MM.1S (cell line): ENCODE results near the gene TSPAN32.

ENCODE experiments used
- DNase-seq: peaks from one replicate; pipeline ENCODE4 v3.0.0-alpha.2; 2015
- H2AFZ ChIP-seq: fragments of 300-600 bp; sonication (generic); 2 replicates; pipeline ENCODE4 v1.6.0; 2016; ENCODE audit warnings: antibody characterized with exemption, low read length
- H3F3A ChIP-seq: fragments of 300-600 bp; sonication (generic); 2 replicates; pipeline ENCODE4 v1.6.1; 2016; ENCODE audit warnings: mild to moderate bottlenecking, antibody characterized with exemption, low read length, moderate library complexity, mixed read lengths; ENCODE audit not compliant: insufficient read depth
- H3K27ac ChIP-seq: fragments of 300-600 bp; sonication (generic); 2 replicates; pipeline ENCODE4 v1.5.1; 2016; ENCODE audit warnings: mild to moderate bottlenecking, low read length
- H3K27me3 ChIP-seq: fragments of 300-600 bp; sonication (generic); replicated peaks from 2 replicates; pipeline ENCODE4 v1.6.0; 2016; ENCODE audit warnings: low read length; ENCODE audit not compliant: insufficient read depth
- H3K36me3 ChIP-seq: fragments of 300-600 bp; sonication (generic); replicated peaks from 2 replicates; pipeline ENCODE4 v1.6.1; 2016; ENCODE audit warnings: mild to moderate bottlenecking, low read length, mixed read lengths; ENCODE audit not compliant: insufficient read depth
- H3K4me1 ChIP-seq: fragments of 300-600 bp; sonication (generic); 2 replicates; pipeline ENCODE4 v1.6.1; 2016; ENCODE audit warnings: low read length, mixed read lengths
- H3K4me2 ChIP-seq: fragments of 300-600 bp; sonication (generic); 2 replicates; pipeline ENCODE4 v1.6.0; 2016; ENCODE audit warnings: low read depth, low read length
- H3K4me3 ChIP-seq: fragments of 300-600 bp; sonication (generic); 2 replicates; pipeline ENCODE4 v1.5.1; 2016; ENCODE audit warnings: low read length, mixed read lengths
- H3K79me2 ChIP-seq: fragments of 300-600 bp; sonication (generic); 2 replicates; pipeline ENCODE4 v1.6.1; 2016; ENCODE audit warnings: mixed run types, low read length, mixed read lengths
- H3K9ac ChIP-seq: fragments of 300-600 bp; sonication (generic); 2 replicates; pipeline ENCODE4 v1.6.1; 2016; ENCODE audit warnings: low read length, mixed read lengths
- H3K9me2 ChIP-seq: fragments of 300-600 bp; sonication (generic); replicated peaks from 2 replicates; pipeline ENCODE4 v1.6.1; 2016; ENCODE audit warnings: mild to moderate bottlenecking, low read length, mixed read lengths; ENCODE audit not compliant: insufficient read depth
- H3K9me3 ChIP-seq: fragments of 300-600 bp; sonication (generic); replicated peaks from 2 replicates; pipeline ENCODE4 v1.6.1; 2016; ENCODE audit warnings: mild to moderate bottlenecking, low read length, mixed read lengths; ENCODE audit not compliant: insufficient read depth
- H4K20me1 ChIP-seq: fragments of 300-600 bp; sonication (generic); 2 replicates; pipeline ENCODE4 v1.6.1; 2016; ENCODE audit warnings: mild to moderate bottlenecking, low read length, moderate library complexity, mixed read lengths; ENCODE audit not compliant: insufficient read depth
- EZH2 ChIP-seq: fragments of 300-600 bp; sonication (generic); optimal IDR thresholded peaks from 2 replicates; pipeline ENCODE3; 2017; ENCODE audit warnings: low read depth, mild to moderate bottlenecking, antibody characterized with exemption, low read length, mixed read lengths
- EZH2phosphoT487 ChIP-seq: fragments of 300-600 bp; sonication (generic); IDR thresholded peaks from 2 replicates; pipeline ENCODE4 v1.6.1; 2018; ENCODE audit warnings: antibody characterized with exemption, low read length
- TF ChIP-seq, protein P1 (sequence below): fragments of 300-600 bp; sonication (generic); IDR thresholded peaks from 2 replicates; pipeline ENCODE4 v1.5.1; 2016; ENCODE audit warnings: antibody characterized with exemption, low read length, mixed read lengths

The TSPAN32 gene

DNA sequence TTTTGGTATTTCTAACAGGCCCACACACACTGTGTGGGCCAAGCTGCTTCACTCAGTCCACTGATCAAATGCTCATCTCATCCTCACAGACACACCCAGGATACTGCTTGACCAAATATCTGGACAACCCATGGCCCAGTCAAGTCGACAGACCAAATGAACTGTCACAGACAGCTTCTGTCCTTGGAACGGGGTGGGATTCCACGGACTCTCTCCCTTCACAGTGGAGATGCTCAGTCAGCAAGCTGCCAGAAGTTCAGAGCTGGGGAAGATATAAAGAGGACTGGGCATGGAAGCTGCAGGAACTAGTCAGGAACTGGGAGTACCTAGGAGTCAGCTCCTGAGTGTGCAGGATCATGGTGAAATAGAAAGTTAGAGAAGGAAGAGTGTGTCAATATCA lies 40.7 kb downstream of the TSPAN32 start:
- H3K36me3 ChIP-seq = no peaks in the 10 kb centered on the region

DNA sequence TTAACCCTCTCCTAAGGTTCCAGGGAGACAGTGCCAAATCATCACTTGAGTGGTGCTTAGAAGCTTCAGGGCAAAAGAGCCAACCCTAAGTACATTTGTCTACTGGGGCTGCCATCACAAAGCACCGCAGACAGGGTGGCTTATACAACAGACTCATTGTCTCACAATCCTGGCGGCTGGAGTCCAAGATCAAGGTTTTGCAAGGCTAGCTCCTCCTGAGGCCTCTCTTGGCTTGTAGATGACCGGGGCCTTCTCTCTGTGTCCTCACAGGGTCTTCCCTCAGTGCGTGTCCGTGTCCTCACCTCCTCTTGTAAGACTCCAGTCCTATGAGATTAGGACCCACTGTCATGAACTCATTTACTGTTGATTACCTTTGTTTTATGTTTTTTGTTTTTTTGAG lies 41.2 kb downstream of the TSPAN32 start:
- H4K20me1 ChIP-seq = no peaks in the 10 kb centered on the region
- H2AFZ ChIP-seq = no peak overlapping the region
- no peak overlapping the region for H3K4me2 ChIP-seq
- H3K27me3 ChIP-seq = peaks cover 85% of the 10 kb centered on the region
- DNase-seq = no peak
- no peak overlapping the region for H3K4me3 ChIP-seq
- H3K79me2 ChIP-seq = no peaks in the 10 kb centered on the region
- no peak for TF ChIP-seq EZH2
- TF ChIP-seq, protein P1, sequence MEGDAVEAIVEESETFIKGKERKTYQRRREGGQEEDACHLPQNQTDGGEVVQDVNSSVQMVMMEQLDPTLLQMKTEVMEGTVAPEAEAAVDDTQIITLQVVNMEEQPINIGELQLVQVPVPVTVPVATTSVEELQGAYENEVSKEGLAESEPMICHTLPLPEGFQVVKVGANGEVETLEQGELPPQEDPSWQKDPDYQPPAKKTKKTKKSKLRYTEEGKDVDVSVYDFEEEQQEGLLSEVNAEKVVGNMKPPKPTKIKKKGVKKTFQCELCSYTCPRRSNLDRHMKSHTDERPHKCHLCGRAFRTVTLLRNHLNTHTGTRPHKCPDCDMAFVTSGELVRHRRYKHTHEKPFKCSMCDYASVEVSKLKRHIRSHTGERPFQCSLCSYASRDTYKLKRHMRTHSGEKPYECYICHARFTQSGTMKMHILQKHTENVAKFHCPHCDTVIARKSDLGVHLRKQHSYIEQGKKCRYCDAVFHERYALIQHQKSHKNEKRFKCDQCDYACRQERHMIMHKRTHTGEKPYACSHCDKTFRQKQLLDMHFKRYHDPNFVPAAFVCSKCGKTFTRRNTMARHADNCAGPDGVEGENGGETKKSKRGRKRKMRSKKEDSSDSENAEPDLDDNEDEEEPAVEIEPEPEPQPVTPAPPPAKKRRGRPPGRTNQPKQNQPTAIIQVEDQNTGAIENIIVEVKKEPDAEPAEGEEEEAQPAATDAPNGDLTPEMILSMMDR = no peak
- TF ChIP-seq EZH2phosphoT487 = no peak
- no peaks in the 10 kb centered on the region for H3K9me3 ChIP-seq
- no peaks in the 10 kb centered on the region for H3K4me1 ChIP-seq
- H3K9ac ChIP-seq = no peak overlapping the region
- H3K27ac ChIP-seq = no peak overlapping the region
- no peaks in the 10 kb centered on the region for H3K36me3 ChIP-seq
- no peaks in the 10 kb centered on the region for H3F3A ChIP-seq
- no peaks in the 10 kb centered on the region for H3K9me2 ChIP-seq

More for the DNA sequence above, 40.7 kb downstream of the TSPAN32 start:
- H3F3A ChIP-seq = no peaks in the 10 kb centered on the region
- H3K4me3 ChIP-seq = no peak overlapping the region
- no peak overlapping the region for H2AFZ ChIP-seq
- no peak overlapping the region for H3K4me2 ChIP-seq
- H3K79me2 ChIP-seq = no peaks in the 10 kb centered on the region
- H3K9me3 ChIP-seq = no peaks in the 10 kb centered on the region
- no peaks in the 10 kb centered on the region for H3K4me1 ChIP-seq
- no peak overlapping the region for H3K9ac ChIP-seq
- TF ChIP-seq, protein P1 = no peak
- TF ChIP-seq EZH2 (no peak), EZH2phosphoT487 (no peak)
- DNase-seq = no peak
- no peaks in the 10 kb centered on the region for H3K9me2 ChIP-seq
- H3K27me3 ChIP-seq = peaks cover 85% of the 10 kb centered on the region
- no peak overlapping the region for H3K27ac ChIP-seq
- H4K20me1 ChIP-seq = no peaks in the 10 kb centered on the region

DNA sequence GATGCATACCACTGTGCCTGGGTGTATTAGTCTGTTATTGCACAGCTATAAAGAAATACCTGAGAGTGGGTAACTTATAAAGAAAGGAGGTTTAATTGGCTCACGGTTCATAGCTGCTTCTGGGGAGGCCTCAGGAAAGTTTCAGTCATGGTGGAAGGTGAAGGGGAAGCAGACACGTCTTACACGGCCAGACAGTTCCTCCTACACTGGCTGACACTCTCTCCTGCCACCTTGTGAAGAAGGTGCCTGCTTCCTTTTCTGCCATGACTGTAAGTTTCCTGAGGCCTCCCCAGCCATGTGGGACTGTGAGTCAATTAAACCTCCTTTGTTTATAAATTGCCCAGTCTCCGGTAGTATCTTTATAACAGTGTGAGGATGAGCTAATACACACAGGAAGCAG lies 41.7 kb downstream of the TSPAN32 start:
- Histone ChIP-seq H3K4me3 (no peak overlapping the region), H3K9ac (no peak overlapping the region), H3K27me3 (peaks cover 84% of the 10 kb centered on the region), H3K4me2 (no peak overlapping the region), H3F3A (no peaks in the 10 kb centered on the region), H3K36me3 (no peaks in the 10 kb centered on the region), H3K9me3 (no peaks in the 10 kb centered on the region), H3K9me2 (no peaks in the 10 kb centered on the region), H3K27ac (no peak overlapping the region), H2AFZ (no peak overlapping the region), H4K20me1 (no peaks in the 10 kb centered on the region), H3K4me1 (no peaks in the 10 kb centered on the region), H3K79me2 (no peaks in the 10 kb centered on the region)
- TF ChIP-seq, protein P1 = no peak
- TF ChIP-seq EZH2phosphoT487 (no peak), EZH2 (no peak)
- DNase-seq = no peak

DNA sequence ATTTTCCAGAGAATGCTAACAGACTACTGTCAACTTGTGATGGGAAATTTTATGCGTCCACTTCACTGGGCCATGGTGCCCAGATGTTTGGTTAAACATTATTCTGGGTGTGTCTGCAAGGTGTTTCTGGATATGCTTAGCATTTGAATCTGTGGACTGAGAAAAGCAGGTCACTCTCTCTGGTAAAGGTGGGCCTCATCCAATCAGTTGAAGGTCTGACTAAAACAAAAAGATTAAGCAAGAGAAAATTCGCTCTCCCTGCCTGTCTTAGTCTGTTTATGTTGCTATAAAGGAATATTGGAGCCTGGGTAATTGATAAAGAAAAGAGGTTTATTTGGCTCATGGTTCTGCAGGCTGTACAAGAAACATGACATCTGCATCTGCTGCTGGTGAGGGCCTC lies 43.2 kb downstream of the TSPAN32 start:
- no peak for DNase-seq
- Histone ChIP-seq H3K79me2 (no peaks in the 10 kb centered on the region), H3K4me2 (no peak overlapping the region), H3F3A (no peaks in the 10 kb centered on the region), H3K9me3 (no peaks in the 10 kb centered on the region), H3K9me2 (no peaks in the 10 kb centered on the region), H3K36me3 (no peaks in the 10 kb centered on the region), H2AFZ (no peak overlapping the region), H3K4me3 (no peak overlapping the region), H3K27me3 (peaks cover 84% of the 10 kb centered on the region), H3K27ac (no peak overlapping the region), H4K20me1 (no peaks in the 10 kb centered on the region), H3K4me1 (no peaks in the 10 kb centered on the region), H3K9ac (no peak overlapping the region)
- TF ChIP-seq EZH2phosphoT487 = no peak
- no peak for TF ChIP-seq EZH2
- TF ChIP-seq, protein P1 = no peak
